OCI-LY1 (cell line): ENCODE measurements around the gene GTF2H4.

Experiments
- EZH2 ChIP-seq: fragments of 200-600 bp; sonication (generic), shearing (Covaris generic); IDR thresholded peaks from 2 replicates; pipeline ENCODE4 v1.8.0; 2017; ENCODE audit warnings: borderline replicate concordance, mixed run types, mild to moderate bottlenecking, antibody characterized with exemption, low read length, moderate library complexity, mixed read lengths
- TF ChIP-seq, protein P1 (sequence below): fragments of 200-600 bp; sonication (generic), shearing (Covaris generic); IDR thresholded peaks from 2 replicates; pipeline ENCODE4 v1.5.1; 2017; ENCODE audit warnings: mild to moderate bottlenecking, antibody characterized with exemption, low read length, moderate library complexity, mixed read lengths

DNA sequence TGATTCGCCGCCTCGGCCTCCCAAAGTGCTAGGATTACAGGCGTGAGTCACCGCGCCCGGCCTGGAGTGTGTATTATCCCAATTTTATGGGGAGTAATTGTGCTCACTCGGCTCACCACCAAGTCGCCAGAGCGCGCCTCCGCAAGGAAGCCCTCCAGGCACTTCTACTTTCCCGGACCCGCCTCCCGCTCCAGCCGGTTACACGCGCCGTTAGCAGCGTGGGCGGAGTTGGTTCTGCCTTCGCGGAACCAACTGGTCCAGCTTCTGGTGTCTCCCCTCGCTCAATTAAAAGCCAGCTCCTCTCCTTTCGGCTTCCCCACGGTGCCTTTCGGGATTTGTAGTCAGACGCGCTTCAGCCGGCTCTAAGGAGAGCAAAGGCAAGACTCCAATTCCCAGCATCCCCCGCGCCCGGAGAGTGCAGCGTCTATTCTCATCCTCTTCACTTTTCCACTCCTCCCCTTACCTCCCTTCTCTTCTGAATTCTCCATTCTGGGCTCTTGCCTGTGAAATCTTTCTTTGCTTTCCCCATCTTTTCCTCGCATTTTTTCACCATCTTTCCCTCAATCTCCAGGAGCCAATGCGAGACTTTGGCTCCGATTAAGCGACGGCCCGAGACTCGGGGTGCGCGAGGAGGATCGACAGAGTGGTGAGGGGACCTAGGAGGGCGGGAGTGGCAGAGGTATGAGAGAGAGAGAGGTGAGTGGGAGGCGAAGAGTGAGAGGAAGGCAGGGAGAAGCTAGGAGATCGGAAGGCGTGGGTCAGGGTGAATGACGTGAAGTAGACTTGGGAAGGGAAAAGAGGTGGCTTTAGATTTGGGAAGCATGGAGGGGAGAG lies at the start of gene GTF2H4:
- TF ChIP-seq, protein P1, sequence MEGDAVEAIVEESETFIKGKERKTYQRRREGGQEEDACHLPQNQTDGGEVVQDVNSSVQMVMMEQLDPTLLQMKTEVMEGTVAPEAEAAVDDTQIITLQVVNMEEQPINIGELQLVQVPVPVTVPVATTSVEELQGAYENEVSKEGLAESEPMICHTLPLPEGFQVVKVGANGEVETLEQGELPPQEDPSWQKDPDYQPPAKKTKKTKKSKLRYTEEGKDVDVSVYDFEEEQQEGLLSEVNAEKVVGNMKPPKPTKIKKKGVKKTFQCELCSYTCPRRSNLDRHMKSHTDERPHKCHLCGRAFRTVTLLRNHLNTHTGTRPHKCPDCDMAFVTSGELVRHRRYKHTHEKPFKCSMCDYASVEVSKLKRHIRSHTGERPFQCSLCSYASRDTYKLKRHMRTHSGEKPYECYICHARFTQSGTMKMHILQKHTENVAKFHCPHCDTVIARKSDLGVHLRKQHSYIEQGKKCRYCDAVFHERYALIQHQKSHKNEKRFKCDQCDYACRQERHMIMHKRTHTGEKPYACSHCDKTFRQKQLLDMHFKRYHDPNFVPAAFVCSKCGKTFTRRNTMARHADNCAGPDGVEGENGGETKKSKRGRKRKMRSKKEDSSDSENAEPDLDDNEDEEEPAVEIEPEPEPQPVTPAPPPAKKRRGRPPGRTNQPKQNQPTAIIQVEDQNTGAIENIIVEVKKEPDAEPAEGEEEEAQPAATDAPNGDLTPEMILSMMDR = no peak
- no peak for TF ChIP-seq EZH2
